GM20431 (cell line): ENCODE results near the gene TNIP3.
"Not testable (repeated sequence)": the region's sequence is repeated elsewhere in the genome, so short reads cannot be mapped to it uniquely, and the experiment has no call there.

Experiments used
- in situ Hi-C: fragments of 300-500 bp; cut with MseI, MboI; formaldehyde crosslinking; loops from one replicate; pipeline ENCODE4 v1.15.0; 2020; ENCODE audit warnings: low sequenced_read_pairs; ENCODE audit not compliant: unreplicated experiment

TNIP3 gene, protein sequence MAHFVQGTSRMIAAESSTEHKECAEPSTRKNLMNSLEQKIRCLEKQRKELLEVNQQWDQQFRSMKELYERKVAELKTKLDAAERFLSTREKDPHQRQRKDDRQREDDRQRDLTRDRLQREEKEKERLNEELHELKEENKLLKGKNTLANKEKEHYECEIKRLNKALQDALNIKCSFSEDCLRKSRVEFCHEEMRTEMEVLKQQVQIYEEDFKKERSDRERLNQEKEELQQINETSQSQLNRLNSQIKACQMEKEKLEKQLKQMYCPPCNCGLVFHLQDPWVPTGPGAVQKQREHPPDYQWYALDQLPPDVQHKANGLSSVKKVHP

DNA sequence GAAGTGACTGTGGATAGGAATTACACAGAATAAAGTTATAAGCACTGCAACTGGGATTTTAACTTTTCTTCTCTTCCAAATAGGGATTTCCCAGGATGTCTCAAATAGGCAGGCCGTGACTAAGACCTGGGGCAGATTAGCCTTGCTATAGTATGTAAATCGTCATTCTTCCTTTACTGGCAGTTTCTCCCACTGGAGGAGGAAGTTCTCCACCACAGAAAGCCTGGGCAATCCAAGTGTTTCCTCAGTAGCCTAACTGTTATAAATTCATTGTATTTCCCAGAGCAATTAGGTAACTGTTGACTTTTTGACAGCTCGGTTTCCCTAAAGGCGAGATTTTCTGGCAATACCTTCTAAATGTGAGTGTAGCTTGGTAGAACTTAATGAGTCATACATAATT lies at the start of gene TNIP3:
TSS of gene TNIP3 (minus strand) at position 31 of the 400 bp plus-strand sequence. CDS start 196 bp downstream, outside the sequence.
- in situ Hi-C loops: no loop called here

DNA sequence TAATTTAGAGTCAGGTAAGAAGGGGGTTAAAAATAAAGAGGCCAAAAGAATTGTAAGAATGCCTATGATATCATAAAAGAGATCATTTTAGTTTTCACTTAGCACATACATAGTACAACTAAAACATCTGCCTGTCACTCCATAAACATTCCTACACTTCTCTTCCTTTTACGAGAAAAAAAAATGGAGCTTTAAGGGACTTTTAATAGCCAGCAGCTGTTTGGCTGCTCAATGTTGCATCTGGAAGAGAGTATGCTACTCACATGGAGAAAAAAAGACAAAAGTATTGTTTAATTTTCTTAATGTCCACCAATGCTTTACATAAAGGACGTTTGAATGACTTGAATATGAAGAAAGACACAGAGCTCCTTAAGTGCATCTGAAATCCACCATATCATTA lies 48.7 kb upstream of the TNIP3 start:
- in situ Hi-C loops: no loop called here

DNA sequence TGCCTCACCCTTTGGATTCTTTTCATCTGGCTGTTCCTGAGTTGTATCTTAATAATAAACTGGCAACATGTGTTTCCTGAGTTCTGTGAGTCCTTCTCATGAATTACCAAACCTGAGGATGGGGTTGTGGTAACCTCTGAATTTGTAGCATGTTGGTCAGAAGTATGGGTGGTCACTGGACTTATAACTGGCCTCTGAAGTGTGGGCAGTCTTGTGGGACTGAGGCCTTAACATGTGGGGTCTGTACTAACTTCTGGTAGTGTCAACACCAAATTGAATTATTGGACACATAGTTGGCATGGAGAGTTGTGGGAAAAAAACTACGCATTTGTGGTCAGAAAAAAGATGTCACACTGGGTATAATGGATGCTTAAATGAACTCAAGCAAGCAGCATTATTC lies 45.0 kb upstream of the TNIP3 start:
- in situ Hi-C loops: no loop called here

DNA sequence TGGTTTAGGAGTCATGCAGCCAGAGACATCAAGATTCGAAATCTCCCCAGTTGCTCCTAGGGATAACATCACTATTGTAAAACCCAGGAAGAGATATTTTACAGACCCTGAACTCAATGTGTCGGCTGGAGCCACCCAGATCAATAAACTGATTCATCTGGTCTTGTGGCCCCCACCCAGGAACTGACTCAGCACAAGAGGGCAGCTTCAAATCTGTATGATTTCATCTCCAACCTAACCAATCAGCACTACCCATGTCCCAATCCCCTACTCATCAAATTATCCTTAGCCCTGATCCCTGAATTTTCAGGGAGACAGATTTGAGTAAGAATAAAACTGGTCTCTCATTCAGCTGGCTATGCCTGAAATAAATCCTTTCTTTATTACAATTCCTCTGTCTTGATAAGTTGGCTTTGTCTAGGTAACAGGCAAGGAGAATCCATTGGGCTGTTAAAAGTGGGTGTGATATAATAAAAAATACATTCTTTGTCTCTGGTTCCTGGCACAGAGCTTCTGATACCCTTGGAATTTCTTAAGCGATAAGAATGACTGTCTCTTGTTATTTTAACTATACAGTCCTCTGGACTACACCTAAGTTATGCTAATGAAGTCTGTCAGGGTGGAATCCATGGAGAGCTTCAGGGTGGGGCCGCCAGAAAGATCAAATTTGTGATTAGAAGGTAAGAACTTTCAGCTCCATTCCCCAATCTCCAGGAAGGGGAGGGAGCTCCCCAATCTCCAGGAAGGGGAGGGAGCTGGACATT lies 44.3 kb upstream of the TNIP3 start:
- in situ Hi-C loops: no loop called here

DNA sequence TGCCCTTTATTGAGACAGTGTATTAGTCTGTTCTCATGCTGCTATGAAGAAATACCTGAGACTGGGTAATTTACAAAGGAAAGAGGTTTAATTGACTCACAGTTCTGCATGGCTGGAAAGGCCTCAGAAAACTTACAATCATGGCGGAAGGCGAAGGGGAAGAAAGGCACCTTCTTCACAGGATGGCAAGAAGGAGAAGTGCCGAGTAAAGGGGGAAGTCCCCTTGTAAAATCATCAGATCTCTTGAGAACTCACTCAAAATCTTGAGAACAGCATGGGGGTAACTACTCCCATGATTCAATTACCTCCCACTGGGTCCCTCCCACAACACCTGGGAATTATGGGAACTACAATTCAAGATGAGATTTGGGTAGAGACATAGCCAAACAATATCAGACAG lies 41.7 kb upstream of the TNIP3 start:
- in situ Hi-C loops: not testable (repeated sequence)

DNA sequence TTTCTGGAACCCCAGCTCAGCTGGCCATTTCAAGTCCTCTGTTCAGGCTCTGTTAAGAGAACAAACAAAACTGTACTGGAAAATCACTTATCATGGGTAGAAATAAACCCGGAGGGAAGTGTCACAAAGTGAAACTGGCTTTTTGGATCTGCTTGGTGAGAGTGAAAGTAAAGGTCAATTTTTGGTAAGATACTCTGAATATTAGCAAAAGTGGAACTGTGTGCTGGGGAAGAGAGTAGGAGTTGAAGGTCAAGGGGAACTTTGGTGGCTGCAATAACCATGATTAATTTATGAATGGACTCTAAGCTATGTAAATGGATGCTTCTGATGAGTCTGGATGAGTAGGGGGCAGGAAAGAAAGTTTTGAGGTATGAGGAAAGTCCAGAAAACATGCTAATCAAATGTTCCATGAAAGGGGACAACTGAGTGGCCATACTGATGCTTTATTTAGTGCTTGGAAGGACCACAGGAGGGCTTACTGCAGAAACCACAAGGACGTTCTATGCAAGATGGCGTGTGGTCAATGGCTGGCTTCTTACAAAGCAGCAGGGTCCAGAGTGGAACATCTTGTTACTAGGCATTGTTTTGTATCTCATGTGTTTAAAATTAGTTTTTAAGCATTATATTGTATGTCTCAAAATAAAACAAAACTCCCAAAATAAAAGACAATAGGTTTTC lies 36.8 kb upstream of the TNIP3 start:
- in situ Hi-C loops: no loop called here

DNA sequence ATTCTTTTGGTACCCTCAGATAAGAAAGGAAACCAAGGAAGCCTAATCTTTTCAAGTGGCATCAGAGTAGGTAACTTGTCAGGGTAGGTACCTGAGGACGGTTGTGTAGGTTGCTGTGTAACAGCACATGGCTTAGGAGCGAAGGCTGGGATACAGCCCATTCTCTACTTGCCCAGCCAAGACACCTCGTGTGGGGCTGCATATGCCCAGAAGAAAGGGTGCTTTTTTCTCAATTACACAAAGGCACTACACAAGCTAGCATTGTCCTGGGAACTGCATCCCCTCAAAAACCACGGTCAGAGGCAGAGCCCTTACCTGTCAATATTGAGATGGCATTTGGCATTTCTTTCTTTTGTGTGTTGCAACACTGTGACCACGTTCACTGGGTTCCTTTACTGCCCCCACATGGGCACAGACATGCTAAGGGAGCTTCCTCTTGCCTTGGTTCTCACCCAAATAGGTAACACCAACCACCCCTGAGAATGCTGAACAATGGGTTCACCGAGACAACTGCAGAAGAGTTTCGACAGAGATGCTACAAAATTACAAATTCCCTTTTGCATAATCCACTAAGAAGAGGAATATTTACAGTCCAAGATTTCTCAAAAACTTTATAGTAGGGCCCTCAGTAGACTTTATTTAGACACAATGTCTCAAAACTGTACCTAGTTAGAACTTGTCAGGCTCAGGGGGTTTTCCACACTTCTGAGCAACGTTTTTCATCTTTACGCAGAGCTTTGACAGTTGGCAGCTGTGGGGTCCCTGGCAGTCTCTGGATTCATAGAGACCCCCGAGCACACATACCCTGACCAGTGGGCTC lies 35.8 kb upstream of the TNIP3 start:
- in situ Hi-C loops: no loop called here

DNA sequence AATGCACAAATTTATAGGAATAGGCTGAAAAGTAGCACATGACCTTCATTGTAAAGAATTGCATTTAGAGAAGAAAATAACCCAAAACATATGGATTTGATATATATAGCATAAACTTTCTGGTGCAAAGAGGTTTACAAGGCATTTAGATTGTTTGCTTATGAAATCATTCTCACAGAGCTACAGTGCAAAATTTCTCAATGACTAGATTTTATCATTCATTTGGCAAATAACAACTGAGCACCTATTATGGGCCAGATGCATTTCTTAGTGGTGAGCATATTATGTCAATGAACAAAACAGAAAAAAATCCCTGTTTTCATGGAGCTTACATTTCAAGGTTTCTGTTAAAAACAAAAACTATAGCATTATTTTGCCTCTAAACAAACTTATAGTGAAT lies 34.1 kb upstream of the TNIP3 start:
- in situ Hi-C loops: no loop called here

DNA sequence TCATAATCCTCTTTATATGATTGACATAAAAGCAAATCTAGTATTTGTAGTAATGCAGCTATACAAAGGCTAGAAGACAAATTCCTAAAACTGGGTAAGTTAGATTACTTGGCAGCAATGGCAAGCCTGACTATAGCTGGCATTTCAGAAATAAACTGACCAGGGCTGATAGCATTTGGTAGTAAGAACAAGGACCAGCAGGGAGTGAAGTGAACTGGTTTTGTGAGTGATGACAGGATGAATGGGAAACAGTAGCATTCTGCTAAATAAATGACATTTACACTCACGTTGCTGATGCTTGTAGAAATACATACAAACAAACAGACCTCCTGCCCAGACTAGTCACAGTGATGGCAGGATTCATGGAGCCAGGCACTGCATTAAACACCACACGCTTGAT lies 31.5 kb upstream of the TNIP3 start:
- in situ Hi-C loops: no loop called here

DNA sequence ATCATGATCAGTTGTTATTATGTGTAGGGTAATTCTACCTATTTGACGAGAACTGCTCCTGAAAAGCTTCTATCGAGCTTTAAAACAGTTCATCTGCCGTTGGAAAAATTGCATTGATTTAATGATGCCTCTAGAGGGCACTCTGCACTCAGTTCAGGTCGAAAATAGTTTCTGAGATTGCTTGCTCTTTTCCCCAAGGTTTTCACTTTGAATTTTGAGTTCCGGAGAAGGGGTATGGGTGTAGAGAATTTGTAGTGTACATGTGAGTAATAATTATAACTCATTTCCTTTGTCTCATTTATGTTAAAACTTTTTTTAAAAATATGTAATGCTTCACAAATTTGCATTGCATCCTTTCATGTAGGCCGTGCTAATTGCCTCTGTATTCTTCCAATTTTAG lies 28.4 kb upstream of the TNIP3 start:
- in situ Hi-C loops: no loop called here

DNA sequence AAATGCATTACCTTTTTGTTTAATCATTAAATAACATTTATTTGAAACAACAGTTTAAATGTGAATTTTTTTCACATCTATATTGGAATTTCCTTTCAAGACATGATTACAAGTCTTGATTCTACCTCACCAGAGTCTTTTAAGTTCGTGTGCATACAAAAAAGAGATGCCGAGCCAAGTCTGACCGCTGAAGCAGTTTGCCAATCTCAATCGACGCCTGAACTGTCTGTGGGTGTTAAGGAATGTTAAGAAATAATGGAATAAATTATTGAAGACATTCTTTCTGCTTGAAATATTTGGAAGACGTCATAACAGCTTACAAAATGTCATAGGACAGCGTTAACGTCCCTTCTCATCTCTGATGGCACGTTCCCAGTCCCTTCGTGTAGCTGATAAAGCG lies 27.9 kb upstream of the TNIP3 start:
- in situ Hi-C loops: no loop called here

DNA sequence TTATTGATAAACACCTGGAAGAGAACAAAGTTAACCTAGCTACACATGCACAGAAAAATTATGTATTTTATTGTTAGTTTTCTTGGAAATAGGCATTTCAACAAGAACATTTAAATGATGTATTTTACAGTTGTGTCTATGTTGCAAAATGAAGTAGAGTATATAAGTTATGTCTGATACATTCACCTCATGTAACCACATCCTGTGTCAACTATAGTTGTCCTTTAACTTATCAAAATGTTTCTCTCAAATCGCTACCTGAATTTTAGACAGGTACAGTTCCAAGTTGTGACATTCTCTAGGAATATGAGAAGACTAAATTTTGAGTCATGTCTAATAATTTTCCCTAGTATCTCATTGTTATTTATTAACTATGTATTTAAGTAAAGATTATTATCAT lies 27.2 kb upstream of the TNIP3 start:
- in situ Hi-C loops: no loop called here

DNA sequence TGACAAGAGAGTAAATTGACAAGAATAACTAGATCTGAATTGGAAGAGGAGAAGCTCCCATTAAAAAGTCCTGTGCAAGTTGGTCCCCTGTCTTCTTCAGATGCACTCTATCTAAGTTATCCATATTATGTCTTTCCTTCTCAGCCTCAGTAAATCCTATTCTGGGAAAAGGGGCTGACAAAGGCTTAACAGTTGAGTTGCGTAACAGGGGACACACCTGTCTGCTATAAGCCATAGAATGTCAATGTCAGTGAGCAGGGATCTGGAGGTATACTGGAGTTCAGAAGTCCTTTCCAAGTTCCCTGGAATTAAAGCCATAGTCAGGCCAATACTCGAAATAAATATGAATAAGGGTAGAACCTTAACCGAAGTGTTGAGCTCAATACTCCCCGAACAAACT lies 26.3 kb upstream of the TNIP3 start:
- in situ Hi-C loops: no loop called here

DNA sequence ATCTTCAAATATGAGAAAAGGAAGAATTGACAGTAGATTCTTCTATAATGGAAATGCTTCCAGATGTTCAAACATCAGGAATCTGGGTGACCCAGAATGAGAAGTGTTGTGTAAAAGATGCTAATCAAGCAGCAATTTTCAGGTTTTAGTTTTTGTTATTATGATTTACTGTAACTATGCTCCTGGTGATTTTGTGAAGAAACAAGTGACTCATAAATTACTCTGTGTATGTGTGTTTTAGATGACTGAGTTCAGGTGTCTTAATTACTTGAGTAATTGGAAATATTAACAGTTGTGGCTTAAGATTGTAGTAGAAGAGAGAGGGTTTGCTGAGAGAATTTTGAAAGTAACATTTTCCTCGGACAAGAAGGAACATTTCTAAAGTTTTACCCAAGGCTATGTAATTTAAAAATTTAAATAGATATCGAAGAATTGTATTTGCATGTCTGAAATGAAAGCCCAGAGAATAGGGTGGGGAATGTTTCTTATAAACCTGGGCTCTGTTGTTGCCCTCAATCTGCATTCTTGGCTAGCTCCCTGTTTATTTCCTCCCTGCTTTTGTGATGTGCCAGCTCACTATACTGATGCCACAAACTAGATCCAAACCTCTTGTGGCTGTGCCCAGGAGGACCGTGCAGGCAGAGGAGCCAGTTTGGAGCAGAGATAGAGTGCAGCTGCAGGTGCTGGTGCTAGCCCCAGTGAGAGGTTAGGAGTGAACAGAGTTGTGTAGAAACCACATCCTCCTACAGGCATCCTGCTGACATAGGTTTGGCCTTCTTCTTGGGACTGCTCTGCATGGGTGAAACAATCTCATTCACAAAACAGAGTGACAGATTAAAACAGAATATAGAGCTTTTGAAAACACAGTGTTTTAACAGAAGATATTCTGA lies 25.4 kb upstream of the TNIP3 start:
- in situ Hi-C loops: no loop called here

DNA sequence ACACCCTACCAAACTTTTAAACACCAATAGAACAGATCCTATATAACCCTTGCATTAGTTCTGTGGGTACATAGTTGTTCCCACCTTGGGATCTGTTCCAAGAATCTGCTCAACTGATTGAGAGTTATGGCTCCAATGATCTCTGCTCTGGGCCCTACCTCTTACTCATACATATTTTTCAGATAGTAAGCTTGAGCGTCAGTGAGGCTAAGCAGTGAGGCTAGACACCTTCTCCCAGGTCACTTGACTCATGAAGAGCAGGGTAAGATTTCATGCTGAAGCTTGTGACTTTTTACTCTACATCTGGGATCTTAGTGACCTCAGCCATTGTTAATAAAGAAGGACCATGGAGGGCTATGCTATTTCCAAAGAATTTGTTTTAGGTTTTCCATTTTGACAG lies 23.1 kb upstream of the TNIP3 start:
- in situ Hi-C loops: no loop called here

DNA sequence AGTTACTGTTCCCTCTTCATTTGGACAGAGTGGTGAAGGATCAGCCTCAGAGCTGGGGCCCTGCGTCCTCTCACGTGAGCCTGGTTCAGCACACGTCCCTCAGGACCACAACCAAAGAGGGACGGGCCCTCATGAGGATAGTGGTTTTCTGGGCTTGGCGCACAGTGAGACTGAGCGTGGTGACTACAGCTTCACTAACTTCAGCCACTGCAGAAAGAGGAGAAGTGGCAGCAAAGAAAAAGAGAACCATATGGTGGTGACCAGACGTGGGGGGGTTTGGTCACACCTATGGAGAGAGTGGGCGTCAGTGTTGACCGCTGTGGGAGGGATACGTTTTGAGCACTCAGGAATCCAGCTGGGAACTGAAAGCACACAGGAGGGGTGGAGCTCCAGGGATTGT lies 21.8 kb upstream of the TNIP3 start:
- in situ Hi-C loops: no loop called here

DNA sequence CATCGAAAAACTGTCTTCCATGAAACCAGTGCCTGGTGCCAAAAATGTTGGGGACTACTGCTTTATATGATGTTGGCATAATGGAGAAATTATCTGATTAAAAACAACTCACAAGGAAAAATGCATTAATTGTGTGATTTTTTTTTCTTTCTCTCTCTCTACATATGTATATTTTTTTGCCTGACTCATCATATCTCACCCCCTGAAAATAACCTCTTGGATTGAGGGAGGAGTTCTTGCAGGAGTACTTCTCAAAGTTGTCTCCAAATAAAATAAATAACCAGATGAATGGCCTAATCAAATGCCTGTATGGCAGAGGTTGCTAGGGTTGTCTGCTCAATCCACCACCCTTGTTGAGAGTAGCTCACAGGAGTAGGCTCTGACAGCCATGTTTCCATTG lies 19.9 kb upstream of the TNIP3 start:
- in situ Hi-C loops: no loop called here

DNA sequence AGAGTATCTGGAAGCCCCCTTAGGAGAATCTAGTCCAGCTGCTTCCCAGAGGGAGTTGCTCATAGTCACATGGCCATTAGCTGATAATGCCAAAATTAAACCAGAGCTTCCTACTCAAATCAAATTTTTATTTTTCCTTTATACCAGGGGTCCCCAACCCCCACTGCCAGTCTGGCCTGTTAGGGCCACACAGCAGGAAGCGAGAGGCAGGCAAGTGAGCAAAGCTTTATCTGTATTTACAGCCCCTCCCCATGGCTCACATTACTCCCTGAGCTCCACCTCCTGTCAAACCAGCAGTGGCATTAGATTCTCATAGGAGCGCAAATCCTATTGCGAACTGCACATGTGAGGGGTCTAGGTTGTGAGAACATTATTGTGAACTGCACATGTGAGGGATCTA lies 19.2 kb upstream of the TNIP3 start:
- in situ Hi-C loops: no loop called here

DNA sequence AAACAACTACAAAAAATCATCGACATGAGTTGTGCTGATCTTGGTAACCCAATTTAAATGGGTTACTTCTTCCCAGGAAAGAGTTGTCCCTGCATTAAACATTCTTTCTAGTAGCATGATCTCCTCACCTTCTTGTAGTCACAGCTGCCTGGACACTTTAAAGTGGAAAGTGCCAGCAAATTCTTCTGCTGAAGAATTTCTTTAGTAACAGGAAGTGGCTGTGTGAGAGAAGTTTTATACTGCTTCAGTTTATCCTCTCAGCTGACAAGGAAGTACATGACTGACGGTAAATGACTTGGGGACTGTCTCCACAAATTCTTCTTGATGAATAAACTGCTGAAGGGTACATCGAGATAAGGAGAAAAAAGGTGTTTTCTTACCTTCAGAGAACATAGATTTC lies 18.2 kb upstream of the TNIP3 start:
- in situ Hi-C loops: no loop called here
